LNCaP clone FGC (cell line): ENCODE data around the gene TMEM63B.

ENCODE experiments used
- DNase-seq: peaks from one replicate; pipeline ENCODE4 v3.0.0-alpha.2; 2011; ENCODE audit warnings: low read depth
- H3K4me3 ChIP-seq: 2 replicates; pipeline ENCODE4 v1.5.1; 2011; ENCODE audit warnings: mild to moderate bottlenecking, low read depth, low read length, control low read depth
- CTCF ChIP-seq: IDR thresholded peaks from 2 replicates; pipeline ENCODE4 v1.5.1; 2012; ENCODE audit warnings: mild to moderate bottlenecking; ENCODE audit not compliant: control insufficient read depth, insufficient read depth; ENCODE audit errors: extremely low read depth

Gene TMEM63B

GRCh38 chr6:44146685-44147084, 19.3 kb downstream of the TMEM63B start:
- H3K4me3 ChIP-seq: no peak overlapping the region
- DNase-seq: no peak
- no peak for TF ChIP-seq CTCF

- DNase-seq: no peak
- no peak for TF ChIP-seq CTCF
- H3K4me3 ChIP-seq: no peak overlapping the region
Measured at GRCh38 chr6:44147256-44147655, 19.9 kb downstream of the TMEM63B start.

- TF ChIP-seq CTCF: no peak
Measured at GRCh38 chr6:44148306-44148705, 21.0 kb downstream of the TMEM63B start.

GRCh38 chr6:44149369-44150012, 22.1 kb downstream of the TMEM63B start:
- DNase-seq: no peak
- no peak overlapping the region for H3K4me3 ChIP-seq
- no peak for TF ChIP-seq CTCF

More at GRCh38 chr6:44148306-44148705, 21.0 kb downstream of the TMEM63B start:
- H3K4me3 ChIP-seq: no peak overlapping the region
- DNase-seq: no peak

- H3K4me3 ChIP-seq: no peak overlapping the region
- no peak for TF ChIP-seq CTCF
- DNase-seq: no peak
Measured at GRCh38 chr6:44150317-44150917, 23.1 kb downstream of the TMEM63B start.

- TF ChIP-seq CTCF: peak; percentile 95
- DNase-seq: no peak
- H3K4me3 ChIP-seq: no peak overlapping the region
Measured at GRCh38 chr6:44151348-44152108, 24.2 kb downstream of the TMEM63B start.
